Measurements from ENCODE around the gene AP1B1.
A peak's percentile ranks its signal among the peaks of the same experiment; 100 is the strongest.

AP1B1 gene

GRCh38 chr22:29325356-29325755 lies 63.0 kb downstream of the AP1B1 start:
- peaks cover 8% of the 10 kb centered on the region for H3K36me3 Mint-ChIP-seq (ENCODE audit: insufficient read depth)
- no peaks in the 10 kb centered on the region for H3K27me3 Mint-ChIP-seq
- H3K9me3 Mint-ChIP-seq, result no peaks in the 10 kb centered on the region
- H3K4me3 Mint-ChIP-seq, result no peak overlapping the region
- DNase-seq (ENCODE audit: low spot score in 2 of 2) (no peak), ATAC-seq (replicated peaks; ENCODE audit: extremely low read depth, poor library complexity, severe bottlenecking) (no peak)
- no peaks in the 10 kb centered on the region for H3K4me1 Mint-ChIP-seq
- H3K27ac Mint-ChIP-seq (ENCODE audit: low read depth), result no peak overlapping the region

GRCh38 chr22:29323641-29324040 lies 64.7 kb downstream of the AP1B1 start:
- Mint-ChIP-seq H3K9me3 (no peaks in the 10 kb centered on the region), H3K36me3 (ENCODE audit: insufficient read depth) (peaks cover 8% of the 10 kb centered on the region), H3K4me3 (no peak overlapping the region), H3K4me1 (no peaks in the 10 kb centered on the region), H3K27ac (ENCODE audit: low read depth) (peak overlapping the region; percentile 15), H3K27me3 (no peaks in the 10 kb centered on the region)
- no peak for ATAC-seq (replicated peaks; ENCODE audit: extremely low read depth, poor library complexity, severe bottlenecking)
- no peak for DNase-seq (ENCODE audit: low spot score in 2 of 2)

GRCh38 chr22:29320546-29320945 lies 67.8 kb downstream of the AP1B1 start:
- ATAC-seq (replicated peaks; ENCODE audit: extremely low read depth, poor library complexity, severe bottlenecking) (no peak), DNase-seq (ENCODE audit: low spot score in 2 of 2) (no peak)
- H3K9me3 Mint-ChIP-seq, result no peaks in the 10 kb centered on the region
- H3K27me3 Mint-ChIP-seq, result peaks cover 14% of the 10 kb centered on the region
- no peaks in the 10 kb centered on the region for H3K4me1 Mint-ChIP-seq
- H3K36me3 Mint-ChIP-seq (ENCODE audit: insufficient read depth), result peaks cover 2% of the 10 kb centered on the region
- H3K4me3 Mint-ChIP-seq, result no peak overlapping the region
- no peak overlapping the region for H3K27ac Mint-ChIP-seq (ENCODE audit: low read depth)

GRCh38 chr22:29319072-29319471 lies 69.3 kb downstream of the AP1B1 start:
- ATAC-seq (replicated peaks; ENCODE audit: extremely low read depth, poor library complexity, severe bottlenecking) (no peak), DNase-seq (ENCODE audit: low spot score in 2 of 2) (no peak)
- Mint-ChIP-seq H3K36me3 (ENCODE audit: insufficient read depth) (peaks cover 5% of the 10 kb centered on the region), H3K27me3 (peaks cover 23% of the 10 kb centered on the region), H3K27ac (ENCODE audit: low read depth) (no peak overlapping the region), H3K4me1 (peaks cover 7% of the 10 kb centered on the region), H3K9me3 (no peaks in the 10 kb centered on the region), H3K4me3 (no peak overlapping the region)

GRCh38 chr22:29317827-29318454 lies 70.4 kb downstream of the AP1B1 start:
- H3K27me3 Mint-ChIP-seq, result peaks cover 34% of the 10 kb centered on the region
- no peak overlapping the region for H3K27ac Mint-ChIP-seq (ENCODE audit: low read depth)
- peaks cover 6% of the 10 kb centered on the region for H3K36me3 Mint-ChIP-seq (ENCODE audit: insufficient read depth)

GRCh38 chr22:29316141-29316828 lies 72.1 kb downstream of the AP1B1 start:
- peak overlapping the region; percentile 39 for H3K4me3 Mint-ChIP-seq
- no peak overlapping the region for H3K27ac Mint-ChIP-seq (ENCODE audit: low read depth)
- no peaks in the 10 kb centered on the region for H3K9me3 Mint-ChIP-seq
- DNase-seq (ENCODE audit: low spot score in 2 of 2) (no peak), ATAC-seq (replicated peaks; ENCODE audit: extremely low read depth, poor library complexity, severe bottlenecking) (no peak)
- H3K4me1 Mint-ChIP-seq, result peaks cover 13% of the 10 kb centered on the region
- H3K27me3 Mint-ChIP-seq, result peaks cover 48% of the 10 kb centered on the region
- peaks cover 6% of the 10 kb centered on the region for H3K36me3 Mint-ChIP-seq (ENCODE audit: insufficient read depth)

More at GRCh38 chr22:29317827-29318454, 70.4 kb downstream of the AP1B1 start:
- ATAC-seq (replicated peaks; ENCODE audit: extremely low read depth, poor library complexity, severe bottlenecking) (no peak), DNase-seq (ENCODE audit: low spot score in 2 of 2) (no peak)
- Mint-ChIP-seq H3K4me1 (peaks cover 13% of the 10 kb centered on the region), H3K9me3 (no peaks in the 10 kb centered on the region), H3K4me3 (no peak overlapping the region)

- Mint-ChIP-seq H3K4me3 (peak within 1 kb of the TSS; percentile 39), H3K27me3 (peaks cover 48% of the 10 kb centered on the region), H3K27ac (ENCODE audit: low read depth) (no peak within 1 kb of the TSS), H3K36me3 (ENCODE audit: insufficient read depth) (peaks cover 7% of the 10 kb centered on the region), H3K4me1 (peaks cover 17% of the 10 kb centered on the region), H3K9me3 (no peaks in the 10 kb centered on the region)
- no peak for DNase-seq (ENCODE audit: low spot score in 2 of 2)
- no peak for ATAC-seq (replicated peaks; ENCODE audit: extremely low read depth, poor library complexity, severe bottlenecking)
Observed at GRCh38 chr22:29315286-29316140, 72.9 kb downstream of the AP1B1 start, which contains the start of gene RASL10A. Gene RASL10A, minus strand, starts transcription at chr22:29315697. Its CDS starts 451 bp downstream, at chr22:29315246.

GRCh38 chr22:29314537-29315285 lies 73.7 kb downstream of the AP1B1 start:
- Mint-ChIP-seq H3K27me3 (peaks cover 48% of the 10 kb centered on the region), H3K36me3 (ENCODE audit: insufficient read depth) (peaks cover 7% of the 10 kb centered on the region), H3K4me1 (peaks cover 17% of the 10 kb centered on the region), H3K9me3 (no peaks in the 10 kb centered on the region), H3K27ac (ENCODE audit: low read depth) (no peak overlapping the region), H3K4me3 (peak overlapping the region; percentile 14)
- DNase-seq (ENCODE audit: low spot score in 2 of 2) (no peak), ATAC-seq (replicated peaks; ENCODE audit: extremely low read depth, poor library complexity, severe bottlenecking) (no peak)

GRCh38 chr22:29313576-29314466 lies 74.5 kb downstream of the AP1B1 start:
- H3K36me3 Mint-ChIP-seq (ENCODE audit: insufficient read depth), result peaks cover 8% of the 10 kb centered on the region
- peak overlapping the region; percentile 14 for H3K4me3 Mint-ChIP-seq
- no peaks in the 10 kb centered on the region for H3K9me3 Mint-ChIP-seq
- DNase-seq (ENCODE audit: low spot score in 2 of 2), result no peak
- no peak overlapping the region for H3K27ac Mint-ChIP-seq (ENCODE audit: low read depth)
- no peak for ATAC-seq (replicated peaks; ENCODE audit: extremely low read depth, poor library complexity, severe bottlenecking)
- H3K27me3 Mint-ChIP-seq, result peaks cover 48% of the 10 kb centered on the region
- peaks cover 17% of the 10 kb centered on the region for H3K4me1 Mint-ChIP-seq

- no peak for DNase-seq (ENCODE audit: low spot score in 2 of 2)
- Mint-ChIP-seq H3K27ac (ENCODE audit: low read depth) (no peak overlapping the region), H3K9me3 (no peaks in the 10 kb centered on the region), H3K27me3 (peaks cover 48% of the 10 kb centered on the region), H3K4me1 (peaks cover 17% of the 10 kb centered on the region), H3K4me3 (no peak overlapping the region), H3K36me3 (ENCODE audit: insufficient read depth) (peaks cover 9% of the 10 kb centered on the region)
- ATAC-seq (replicated peaks; ENCODE audit: extremely low read depth, poor library complexity, severe bottlenecking), result no peak
Observed at GRCh38 chr22:29313126-29313575, 75.2 kb downstream of the AP1B1 start.

- ATAC-seq (replicated peaks; ENCODE audit: extremely low read depth, poor library complexity, severe bottlenecking), result no peak
- Mint-ChIP-seq H3K27ac (ENCODE audit: low read depth) (no peak overlapping the region), H3K9me3 (no peaks in the 10 kb centered on the region), H3K4me3 (no peak overlapping the region), H3K27me3 (peaks cover 48% of the 10 kb centered on the region), H3K4me1 (peaks cover 17% of the 10 kb centered on the region), H3K36me3 (ENCODE audit: insufficient read depth) (peaks cover 9% of the 10 kb centered on the region)
- DNase-seq (ENCODE audit: low spot score in 2 of 2), result no peak
Observed at GRCh38 chr22:29312218-29313125, 75.9 kb downstream of the AP1B1 start.

Measured in central memory CD8-positive, alpha-beta T cell (primary cell).